Activated CD4-positive, alpha-beta T cell treated with anti-CD3 and anti-CD28 coated beads for 24 hours (primary cell): ENCODE results near the gene SERHL2.
"Not testable (repeated sequence)": the region's sequence is repeated elsewhere in the genome, so short reads cannot be mapped to it uniquely, and the experiment has no call there.

Source experiments
- DNase-seq, 2 donors: peaks; one replicate each; pipeline ENCODE4 v3.0.0-alpha.2; 2020; ENCODE audit warnings: low read depth in 2 of 2

SERHL2 gene

GRCh38 chr22:42535082-42535731 lies 18.5 kb upstream of the SERHL2 start:
- not testable (repeated sequence) for DNase-seq

- no peak for DNase-seq
Measured at GRCh38 chr22:42536166-42536565, 17.6 kb upstream of the SERHL2 start.

GRCh38 chr22:42536634-42537033 lies 17.1 kb upstream of the SERHL2 start:
- not testable (repeated sequence) for DNase-seq

GRCh38 chr22:42537199-42537831 lies 16.4 kb upstream of the SERHL2 start:
- not testable (repeated sequence) for DNase-seq

GRCh38 chr22:42539236-42539771 lies 14.5 kb upstream of the SERHL2 start:
- not testable (repeated sequence) for DNase-seq

- no peak for DNase-seq
Measured at GRCh38 chr22:42544686-42545085, 9.1 kb upstream of the SERHL2 start.

GRCh38 chr22:42547562-42547961 lies 6.2 kb upstream of the SERHL2 start:
- DNase-seq, result no peak

GRCh38 chr22:42548126-42548525 lies 5.6 kb upstream of the SERHL2 start:
- not testable (repeated sequence) for DNase-seq

- no peak for DNase-seq
Measured at GRCh38 chr22:42548597-42549330, 5.0 kb upstream of the SERHL2 start.

- DNase-seq, result no peak
Measured at GRCh38 chr22:42549331-42550060, 4.3 kb upstream of the SERHL2 start.

GRCh38 chr22:42552294-42552647 lies 1.5 kb upstream of the SERHL2 start:
- DNase-seq, result not testable (repeated sequence)

- DNase-seq, result no peak
Measured at GRCh38 chr22:42560381-42560780, 6.6 kb downstream of the SERHL2 start.

GRCh38 chr22:42560781-42561180 lies 7.0 kb downstream of the SERHL2 start:
- no peak for DNase-seq

- no peak for DNase-seq
Measured at GRCh38 chr22:42561856-42562255, 8.1 kb downstream of the SERHL2 start.

- no peak for DNase-seq
Measured at GRCh38 chr22:42562279-42562678, 8.5 kb downstream of the SERHL2 start.

GRCh38 chr22:42562684-42563083 lies 8.9 kb downstream of the SERHL2 start:
- no peak for DNase-seq

GRCh38 chr22:42563943-42564342 lies 10.2 kb downstream of the SERHL2 start:
- not testable (repeated sequence) for DNase-seq

- DNase-seq, result no peak
Measured at GRCh38 chr22:42564699-42565098, 10.9 kb downstream of the SERHL2 start.

- no peak for DNase-seq
Measured at GRCh38 chr22:42565956-42566355, 12.2 kb downstream of the SERHL2 start.

- DNase-seq, result not testable (repeated sequence)
Measured at GRCh38 chr22:42567950-42568349, 14.2 kb downstream of the SERHL2 start.

- DNase-seq, result not testable (repeated sequence)
Measured at GRCh38 chr22:42570580-42570979, 16.8 kb downstream of the SERHL2 start.

GRCh38 chr22:42571068-42571467 lies 17.3 kb downstream of the SERHL2 start:
- not testable (repeated sequence) for DNase-seq
